ENCODE measurements around the gene ANKRD53.

ANKRD53 gene

GRCh38 chr2:70954886-70955285, 23.5 kb upstream of the ANKRD53 start:
- in situ Hi-C loops (cut with HindIII; ENCODE audit: low pct_unique_long_range_greater_than_20kb, low sequenced_read_pairs), result no loop called here
- no peak for TF ChIP-seq JUND (IDR thresholded peaks at IDR 0.05; ENCODE audit: low read depth)
- no peak for DNase-seq (ENCODE audit: low read depth in 1 of 2, low spot score in 1 of 2)

GRCh38 chr2:70956141-70956540, 22.3 kb upstream of the ANKRD53 start:
- no peak for DNase-seq (ENCODE audit: low read depth in 1 of 2, low spot score in 1 of 2)
- TF ChIP-seq JUND (IDR thresholded peaks at IDR 0.05; ENCODE audit: low read depth), result no peak
- in situ Hi-C loops (cut with HindIII; ENCODE audit: low pct_unique_long_range_greater_than_20kb, low sequenced_read_pairs), result no loop called here

- no peak for DNase-seq (ENCODE audit: low read depth in 1 of 2, low spot score in 1 of 2)
- in situ Hi-C loops (cut with HindIII; ENCODE audit: low pct_unique_long_range_greater_than_20kb, low sequenced_read_pairs), result no loop called here
- no peak for TF ChIP-seq JUND (IDR thresholded peaks at IDR 0.05; ENCODE audit: low read depth)
These were observed 20.6 kb upstream of the ANKRD53 start for GRCh38 chr2:70957798-70958197.

GRCh38 chr2:70958759-70959158, 19.7 kb upstream of the ANKRD53 start:
- in situ Hi-C loops (cut with HindIII; ENCODE audit: low pct_unique_long_range_greater_than_20kb, low sequenced_read_pairs), result no loop called here
- no peak for DNase-seq (ENCODE audit: low read depth in 1 of 2, low spot score in 1 of 2)
- TF ChIP-seq JUND (IDR thresholded peaks at IDR 0.05; ENCODE audit: low read depth), result no peak

- TF ChIP-seq JUND (IDR thresholded peaks at IDR 0.05; ENCODE audit: low read depth), result no peak
- in situ Hi-C loops (cut with HindIII; ENCODE audit: low pct_unique_long_range_greater_than_20kb, low sequenced_read_pairs), result no loop called here
- DNase-seq (ENCODE audit: low read depth in 1 of 2, low spot score in 1 of 2), result no peak
These were observed 19.1 kb upstream of the ANKRD53 start for GRCh38 chr2:70959271-70959761.

GRCh38 chr2:70959851-70960832, 18.3 kb upstream of the ANKRD53 start:
- TF ChIP-seq JUND (IDR thresholded peaks at IDR 0.05; ENCODE audit: low read depth), result no peak
- DNase-seq (ENCODE audit: low read depth in 1 of 2, low spot score in 1 of 2), result no peak
- in situ Hi-C loops (cut with HindIII; ENCODE audit: low pct_unique_long_range_greater_than_20kb, low sequenced_read_pairs), result no loop called here

- no peak for TF ChIP-seq JUND (IDR thresholded peaks at IDR 0.05; ENCODE audit: low read depth)
- DNase-seq (ENCODE audit: low read depth in 1 of 2, low spot score in 1 of 2), result no peak
- in situ Hi-C loops (cut with HindIII; ENCODE audit: low pct_unique_long_range_greater_than_20kb, low sequenced_read_pairs), result no loop called here
These were observed 17.4 kb upstream of the ANKRD53 start for GRCh38 chr2:70960833-70961647.

GRCh38 chr2:70961648-70961994, 16.8 kb upstream of the ANKRD53 start:
- in situ Hi-C loops (cut with HindIII; ENCODE audit: low pct_unique_long_range_greater_than_20kb, low sequenced_read_pairs), result no loop called here
- TF ChIP-seq JUND (IDR thresholded peaks at IDR 0.05; ENCODE audit: low read depth), result no peak
- DNase-seq (ENCODE audit: low read depth in 1 of 2, low spot score in 1 of 2), result no peak

GRCh38 chr2:70962211-70962884, 16.1 kb upstream of the ANKRD53 start:
- in situ Hi-C loops (cut with HindIII; ENCODE audit: low pct_unique_long_range_greater_than_20kb, low sequenced_read_pairs), result no loop called here
- DNase-seq (ENCODE audit: low read depth in 1 of 2, low spot score in 1 of 2), result no peak
- TF ChIP-seq JUND (IDR thresholded peaks at IDR 0.05; ENCODE audit: low read depth), result no peak

- no peak for DNase-seq (ENCODE audit: low read depth in 1 of 2, low spot score in 1 of 2)
- TF ChIP-seq JUND (IDR thresholded peaks at IDR 0.05; ENCODE audit: low read depth), result no peak
- in situ Hi-C loops (cut with HindIII; ENCODE audit: low pct_unique_long_range_greater_than_20kb, low sequenced_read_pairs), result no loop called here
These were observed 15.2 kb upstream of the ANKRD53 start for GRCh38 chr2:70962885-70963878.

GRCh38 chr2:70964133-70964532, 14.3 kb upstream of the ANKRD53 start:
- no peak for TF ChIP-seq JUND (IDR thresholded peaks at IDR 0.05; ENCODE audit: low read depth)
- in situ Hi-C loops (cut with HindIII; ENCODE audit: low pct_unique_long_range_greater_than_20kb, low sequenced_read_pairs), result no loop called here
- no peak for DNase-seq (ENCODE audit: low read depth in 1 of 2, low spot score in 1 of 2)

Measured in T47D (cell line).